PC-9 (cell line): ENCODE data around the gene RGR. TPM values are rescaled to one million over a fixed set of nuclear protein-coding genes. Genes with fewer than 3 reads are reported as not detected.

Source experiments
- BruUV-seq: library from RNA; stranded (reverse); fragments of 400-500 nt; replicated peaks from 2 replicates; lab custom pipeline; 2021; lab: Mats Ljungman, UMichigan
- CTCF ChIA-PET: fragments of 300-600 bp; sonication (Branson Sonifier 250); formaldehyde crosslinking; loops from one replicate; lab custom pipeline; 2022; ENCODE audit warnings: antibody characterized with exemption; lab: Charles Lee
- POLR2A ChIA-PET: fragments of 300-600 bp; sonication (Branson Sonifier 250); formaldehyde crosslinking; loops from one replicate; lab custom pipeline; 2022; ENCODE audit warnings: antibody characterized with exemption; ENCODE audit not compliant: unreplicated experiment; lab: Charles Lee
- DNase-seq, 2 experiments: peaks; one replicate each; pipeline versions ENCODE4 v3.0.0 to v3.0.0-alpha.2; 2015 to 2022; ENCODE audit warnings: mixed read lengths in 1 of 2
- H2AFZ ChIP-seq: fragments of 200-600 bp; sonication (generic); 2 replicates; pipeline ENCODE4 v1.8.1; 2017; ENCODE audit warnings: antibody characterized with exemption
- H3F3A ChIP-seq: fragments of 200-600 bp; sonication (generic); 2 replicates; pipeline ENCODE4 v1.8.1; 2017; ENCODE audit warnings: antibody characterized with exemption, mild to moderate bottlenecking, low read depth; ENCODE audit not compliant: insufficient read depth
- H3K27ac ChIP-seq: fragments of 200-600 bp; sonication (generic); 2 replicates; pipeline ENCODE4 v1.6.1; 2016; ENCODE audit warnings: mixed run types
- H3K27me3 ChIP-seq: fragments of 200-600 bp; sonication (generic); 2 replicates; pipeline ENCODE4 v1.6.1; 2016; ENCODE audit warnings: low read depth, mixed run types; ENCODE audit not compliant: insufficient read depth
- H3K36me3 ChIP-seq: fragments of 200-600 bp; sonication (generic); 2 replicates; pipeline ENCODE4 v1.6.1; 2016; ENCODE audit warnings: low read depth, mixed run types
- H3K4me1 ChIP-seq: fragments of 200-600 bp; sonication (generic); replicated peaks from 2 replicates; pipeline ENCODE4 v1.6.1; 2016; ENCODE audit warnings: mixed run types; ENCODE audit not compliant: insufficient read depth
- H3K4me2 ChIP-seq: fragments of 200-600 bp; sonication (generic); 2 replicates; pipeline ENCODE4 v1.6.1; 2017; ENCODE audit warnings: mixed run types
- H3K4me3 ChIP-seq: fragments of 200-600 bp; sonication (generic); 2 replicates; pipeline ENCODE4 v1.6.1; 2016; ENCODE audit warnings: mixed run types
- H3K79me2 ChIP-seq: fragments of 200-600 bp; sonication (generic); 2 replicates; pipeline ENCODE4 v1.6.1; 2017; ENCODE audit warnings: low read depth, mixed run types
- H3K9me2 ChIP-seq: fragments of 200-600 bp; sonication (generic); 2 replicates; pipeline ENCODE4 v1.8.1; 2017; ENCODE audit warnings: mild to moderate bottlenecking; ENCODE audit not compliant: insufficient read depth
- H3K9me3 ChIP-seq: fragments of 200-600 bp; sonication (generic); 2 replicates; pipeline ENCODE4 v1.8.1; 2016; ENCODE audit warnings: low read depth; ENCODE audit not compliant: insufficient read depth
- H4K20me1 ChIP-seq: fragments of 200-600 bp; sonication (generic); 2 replicates; pipeline ENCODE4 v1.8.1; 2017; ENCODE audit not compliant: insufficient read depth
- CTCF ChIP-seq: fragments of 200-600 bp; sonication (generic); conservative IDR thresholded peaks from 2 replicates; pipeline ENCODE4 v1.6.1; 2017; ENCODE audit warnings: mixed run types, antibody characterized with exemption, mild to moderate bottlenecking, moderate library complexity
- EZH2 ChIP-seq: fragments of 200-600 bp; sonication (generic); IDR thresholded peaks from 2 replicates; pipeline ENCODE4 v1.8.0; 2017; ENCODE audit warnings: antibody characterized with exemption, low read depth
- intact Hi-C: fragments of 100-400 bp; cut with micrococcal nuclease; formaldehyde crosslinking; loops from one replicate; pipeline ENCODE4 v1.10.0; 2022; ENCODE audit not compliant: unreplicated experiment
- total RNA-seq: library from RNA; stranded (reverse); gene quantifications from 2 replicates; pipeline ENCODE4 v1.2.3, GENCODE V29; 2021

The RGR gene
- total RNA-seq, 1 experiment from 2014 or later = not detected

GRCh38 chr10:84224411-84225028 is 20.3 kb upstream of the RGR start:
- no peaks in the 10 kb centered on the region for H3K9me3 ChIP-seq
- no peak overlapping the region for H2AFZ ChIP-seq
- TF ChIP-seq EZH2 = no peak
- TF ChIP-seq CTCF = no peak
- H3K4me3 ChIP-seq = no peak overlapping the region
- H3F3A ChIP-seq = no peaks in the 10 kb centered on the region
- BruUV-seq = no TSS peak
- no peaks in the 10 kb centered on the region for H3K79me2 ChIP-seq
- H3K4me2 ChIP-seq = no peak overlapping the region
- no peak for DNase-seq
- ChIA-PET CTCF (no interaction called here), POLR2A (no interaction called here)
- intact Hi-C loops = no loop called here
- H3K9me2 ChIP-seq = no peaks in the 10 kb centered on the region
- H4K20me1 ChIP-seq = no peaks in the 10 kb centered on the region; the same call in 1 of the 2 replicates
- H3K27me3 ChIP-seq = peaks cover 64% of the 10 kb centered on the region
- H3K27ac ChIP-seq = no peak overlapping the region
- H3K36me3 ChIP-seq = no peaks in the 10 kb centered on the region
- H3K4me1 ChIP-seq = no peaks in the 10 kb centered on the region

- Histone ChIP-seq H3K79me2 (no peaks in the 10 kb centered on the region), H2AFZ (no peak within 1 kb of the TSS), H3K27ac (no peak within 1 kb of the TSS), H3K4me1 (no peaks in the 10 kb centered on the region), H4K20me1 (no peaks in the 10 kb centered on the region; the same call in 1 of the 2 replicates), H3K36me3 (no peaks in the 10 kb centered on the region), H3K9me2 (no peaks in the 10 kb centered on the region), H3F3A (no peaks in the 10 kb centered on the region), H3K4me2 (no peak within 1 kb of the TSS), H3K4me3 (no peak within 1 kb of the TSS), H3K27me3 (peaks cover 66% of the 10 kb centered on the region), H3K9me3 (no peaks in the 10 kb centered on the region)
- POLR2A ChIA-PET = no interaction called here
- intact Hi-C loops = no loop called here
- DNase-seq = no peak
- no TSS peak for BruUV-seq
- CTCF ChIA-PET = no interaction called here
- TF ChIP-seq CTCF (no peak), EZH2 (no peak)
Measured at GRCh38 chr10:84225427-84226173, 19.3 kb upstream of the RGR start, which contains the start of gene LRIT2. TSS of gene LRIT2 (minus strand) at chr10:84225544. CDS start at chr10:84225520, 24 bp downstream.

GRCh38 chr10:84226616-84227015 is 18.2 kb upstream of the RGR start:
- no TSS peak for BruUV-seq
- Histone ChIP-seq H4K20me1 (no peaks in the 10 kb centered on the region), H3K27ac (no peak overlapping the region), H3F3A (no peaks in the 10 kb centered on the region), H3K9me2 (no peaks in the 10 kb centered on the region), H2AFZ (no peak overlapping the region), H3K4me3 (no peak overlapping the region), H3K4me2 (no peak overlapping the region), H3K9me3 (no peaks in the 10 kb centered on the region), H3K36me3 (no peaks in the 10 kb centered on the region), H3K79me2 (no peaks in the 10 kb centered on the region), H3K4me1 (no peaks in the 10 kb centered on the region), H3K27me3 (peaks cover 66% of the 10 kb centered on the region)
- ChIA-PET CTCF (no interaction called here), POLR2A (no interaction called here)
- intact Hi-C loops = no loop called here
- DNase-seq = no peak
- TF ChIP-seq CTCF (no peak), EZH2 (no peak)
